GM18873 (cell line): ENCODE measurements around the gene BRF1.

ENCODE experiments used
- ATAC-seq: cut with Tn5 transposase; IDR thresholded peaks from one replicate; pipeline ENCODE4 v1.9.1; 2021; ENCODE audit warnings: mild to moderate bottlenecking, moderate library complexity, moderate number of reproducible peaks; ENCODE audit not compliant: unreplicated experiment, low FRiP score

Gene BRF1

GRCh38 chr14:105203057-105203531, 97.7 kb downstream of the BRF1 start:
- ATAC-seq: no peak

DNA sequence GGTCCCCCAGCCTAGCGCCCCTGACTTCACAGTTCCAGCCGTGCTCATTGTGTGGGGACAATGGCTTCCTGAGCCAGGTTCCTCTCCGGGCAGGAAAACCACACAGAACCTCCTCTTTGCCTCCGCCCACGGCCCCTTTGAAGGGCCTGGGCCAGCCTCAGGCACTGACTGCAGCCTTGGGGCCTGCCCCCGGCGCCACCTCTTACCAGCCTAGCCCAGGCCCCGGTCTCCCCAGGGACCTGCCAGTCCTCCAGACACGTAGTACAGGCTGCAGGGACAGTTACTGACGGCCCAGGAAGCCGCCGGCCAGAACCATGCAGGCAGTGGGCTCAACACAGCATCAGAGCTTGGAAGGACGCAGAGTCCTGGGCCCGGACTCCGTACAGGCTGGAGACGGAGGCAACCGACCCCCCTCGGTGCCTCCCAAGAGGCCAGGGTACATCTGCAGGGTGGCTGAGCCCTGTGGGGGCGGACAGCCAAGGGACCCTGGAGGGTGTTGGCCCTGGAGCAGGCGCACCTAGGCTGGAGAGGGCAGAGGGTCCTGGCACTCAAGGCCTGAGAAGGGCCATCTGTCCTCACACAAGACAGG, 98.8 kb downstream of the BRF1 start:
- ATAC-seq: no peak

- no peak for ATAC-seq
Observed at GRCh38 chr14:105201156-105201924, 99.5 kb downstream of the BRF1 start.

DNA sequence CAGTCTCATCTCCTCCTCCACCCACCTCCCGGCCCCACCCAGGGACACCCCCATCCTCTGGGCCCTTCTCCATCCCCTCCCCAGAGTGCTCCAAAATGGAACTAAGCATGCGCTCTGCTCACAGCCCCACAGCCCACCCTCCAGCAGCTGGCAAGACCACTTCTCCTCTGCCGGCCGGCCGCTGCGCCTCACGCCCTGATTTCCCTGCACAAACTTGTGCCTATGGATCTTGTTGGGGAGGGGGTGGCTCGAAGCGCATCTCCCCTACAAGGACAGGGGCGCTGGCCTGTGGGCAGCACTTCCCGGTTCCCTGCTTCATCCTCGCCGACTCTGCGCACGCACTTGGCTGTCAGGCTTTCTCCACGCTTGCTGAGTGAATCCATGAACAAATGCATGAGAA, 100.2 kb downstream of the BRF1 start:
- ATAC-seq: no peak

DNA sequence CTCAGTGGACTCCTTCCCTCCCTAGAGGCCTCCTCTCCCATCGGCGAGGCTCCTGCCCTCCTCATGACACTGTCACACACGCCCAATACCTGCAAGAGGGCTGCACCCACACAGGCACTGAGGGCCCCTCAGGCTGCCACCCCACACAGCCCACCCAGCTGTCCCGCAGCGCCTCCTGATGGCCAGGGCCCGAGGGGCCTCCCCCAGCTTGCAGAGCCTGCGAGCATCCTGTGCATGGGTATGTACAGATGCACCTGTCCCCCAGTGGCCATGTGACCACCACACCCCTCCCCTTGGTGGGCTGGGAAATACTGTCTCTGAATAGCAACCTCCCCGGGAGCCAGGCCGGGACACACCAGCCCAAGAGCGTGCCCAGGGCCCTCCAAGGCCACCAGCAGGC, 100.7 kb downstream of the BRF1 start:
- no peak for ATAC-seq

GRCh38 chr14:105199093-105199492, 101.7 kb downstream of the BRF1 start:
- no peak for ATAC-seq

GRCh38 chr14:105198588-105198987, 102.2 kb downstream of the BRF1 start:
- no peak for ATAC-seq

GRCh38 chr14:105197211-105197641, 103.6 kb downstream of the BRF1 start:
- no peak for ATAC-seq

DNA sequence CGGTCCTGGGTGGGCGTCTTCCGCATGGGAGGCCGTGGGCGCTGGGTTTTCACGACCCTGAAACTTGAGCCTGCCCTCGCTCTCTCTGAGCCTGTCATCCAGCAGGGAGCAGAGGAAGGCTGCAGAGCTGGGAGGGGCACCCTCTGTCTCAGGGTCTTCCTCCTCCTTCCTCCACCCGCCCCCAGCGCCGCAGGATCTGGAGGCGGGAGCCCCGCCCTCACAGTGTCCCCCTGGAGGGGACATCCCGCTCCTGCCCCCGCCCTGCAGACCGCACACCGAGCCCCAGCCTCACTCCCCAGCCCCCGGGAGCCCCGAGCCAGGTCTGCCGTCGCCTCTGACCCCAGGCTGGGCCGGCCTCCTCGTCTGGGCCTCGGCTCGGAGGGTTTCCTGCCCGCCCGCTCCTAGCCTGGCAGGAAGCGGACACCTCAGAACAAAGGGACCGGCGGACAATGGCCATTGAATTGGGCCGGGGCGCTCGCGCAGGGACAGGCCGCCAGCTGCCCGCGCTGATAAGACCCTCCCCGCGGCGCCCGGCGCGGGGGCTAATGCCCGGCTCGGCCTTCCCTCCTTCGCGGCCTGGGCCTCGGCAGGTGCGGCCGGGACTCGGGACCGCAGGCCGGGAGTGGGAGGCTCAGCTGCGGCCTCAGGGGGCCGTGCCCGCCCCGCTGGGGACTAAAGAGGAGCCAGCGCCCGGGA, 104.4 kb downstream of the BRF1 start:
- no peak for ATAC-seq

- no peak for ATAC-seq
Observed at GRCh38 chr14:105195522-105196264, 105.1 kb downstream of the BRF1 start.

- ATAC-seq: no peak
Observed at GRCh38 chr14:105195051-105195450, 105.8 kb downstream of the BRF1 start.

GRCh38 chr14:105193916-105194782, 106.7 kb downstream of the BRF1 start:
- no peak for ATAC-seq

- ATAC-seq: no peak
Observed at GRCh38 chr14:105192866-105193731, 107.7 kb downstream of the BRF1 start.

- no peak for ATAC-seq
Observed at GRCh38 chr14:105187935-105188524, 112.8 kb downstream of the BRF1 start.

DNA sequence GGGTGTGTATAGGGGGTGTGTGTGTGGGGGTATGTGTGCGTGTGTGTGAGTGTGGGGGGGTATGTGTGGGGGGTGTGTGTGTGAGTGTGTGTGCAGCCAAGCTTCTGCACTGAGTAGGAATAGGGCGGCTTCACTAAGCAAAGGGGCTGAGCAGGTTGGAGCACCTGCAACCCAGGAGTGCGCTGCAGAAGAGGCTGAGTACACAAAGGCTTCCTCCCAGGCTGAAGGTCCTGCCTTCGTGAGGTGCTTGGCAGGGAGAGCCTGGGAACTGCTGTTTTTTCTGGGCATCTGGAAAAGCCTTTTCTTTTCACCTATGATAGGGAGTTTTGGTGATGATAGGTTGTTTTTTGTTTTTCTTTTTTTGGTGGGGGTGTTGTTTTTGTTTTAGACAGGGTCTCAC, 113.7 kb downstream of the BRF1 start:
- ATAC-seq: no peak

DNA sequence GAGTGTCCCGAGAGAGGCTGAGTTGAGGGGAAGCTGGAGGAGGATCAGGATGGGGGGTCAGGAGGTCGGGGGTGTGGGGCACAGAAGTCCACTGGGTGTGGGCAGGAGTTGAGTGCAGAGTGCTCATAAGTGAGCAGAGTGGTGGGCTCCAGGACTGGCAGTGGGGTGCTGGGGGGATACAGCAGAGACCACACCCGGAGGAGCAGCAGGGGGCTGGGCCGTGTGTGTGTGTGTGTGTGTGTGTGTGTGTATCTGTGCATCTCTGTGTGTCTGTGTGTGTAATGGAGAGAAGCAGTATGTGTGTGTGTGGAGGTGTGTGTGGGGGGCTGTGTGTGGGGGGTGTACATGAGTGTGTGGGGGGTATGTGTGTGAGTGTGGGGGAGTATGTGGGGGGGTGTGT, 114.8 kb downstream of the BRF1 start:
- no peak for ATAC-seq

DNA sequence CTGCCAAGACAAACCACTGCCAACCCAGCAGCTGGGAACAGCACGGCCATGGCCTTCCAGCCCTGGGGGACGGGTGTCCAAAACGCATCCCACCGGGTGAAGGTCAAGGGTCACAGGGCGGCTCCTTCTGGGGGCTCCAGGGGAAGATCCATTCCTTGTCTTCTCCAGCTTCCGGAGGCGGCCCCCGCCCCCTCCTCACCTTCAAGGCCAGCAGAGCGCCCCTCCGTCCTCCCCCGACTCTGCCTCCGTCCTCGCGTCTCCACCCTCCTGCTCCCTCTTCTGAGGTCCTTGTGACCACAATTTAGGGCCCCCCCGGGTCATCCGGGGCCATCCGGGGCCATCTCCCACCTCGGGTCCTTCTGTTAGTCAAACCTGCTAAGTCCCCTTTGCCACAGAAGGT, 115.8 kb downstream of the BRF1 start:
- no peak for ATAC-seq

DNA sequence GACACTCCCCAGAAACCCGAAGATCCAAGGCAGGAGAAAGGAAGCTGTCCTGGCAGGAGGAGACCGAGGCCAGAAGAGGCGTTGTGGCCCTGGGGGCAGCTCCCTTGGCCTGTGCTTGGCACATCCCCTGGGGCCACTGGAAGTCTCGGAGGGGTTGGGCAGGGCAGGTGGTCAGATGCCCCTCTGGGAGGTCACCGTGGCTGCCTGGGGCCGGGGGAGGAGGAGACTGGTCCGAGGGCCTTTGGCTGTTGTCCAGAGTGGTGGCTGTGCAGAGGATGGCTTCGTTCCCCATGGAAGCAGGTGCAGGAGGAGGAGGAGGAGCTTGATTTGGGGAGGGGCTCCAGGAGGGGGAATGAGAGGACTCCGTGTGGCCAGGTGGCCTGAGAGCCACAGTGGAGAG, 116.3 kb downstream of the BRF1 start:
- no peak for ATAC-seq
